GM19463 (cell line): Measurements from ENCODE around the gene FAM174C.
"Not testable (repeated sequence)": the region's sequence is repeated elsewhere in the genome, so short reads cannot be mapped to it uniquely, and the experiment has no call there.

ENCODE experiments used
- ATAC-seq: cut with Tn5 transposase; IDR thresholded peaks from one replicate; pipeline ENCODE4 v1.9.1; 2021; ENCODE audit warnings: mild to moderate bottlenecking, moderate library complexity; ENCODE audit not compliant: unreplicated experiment

FAM174C gene

DNA sequence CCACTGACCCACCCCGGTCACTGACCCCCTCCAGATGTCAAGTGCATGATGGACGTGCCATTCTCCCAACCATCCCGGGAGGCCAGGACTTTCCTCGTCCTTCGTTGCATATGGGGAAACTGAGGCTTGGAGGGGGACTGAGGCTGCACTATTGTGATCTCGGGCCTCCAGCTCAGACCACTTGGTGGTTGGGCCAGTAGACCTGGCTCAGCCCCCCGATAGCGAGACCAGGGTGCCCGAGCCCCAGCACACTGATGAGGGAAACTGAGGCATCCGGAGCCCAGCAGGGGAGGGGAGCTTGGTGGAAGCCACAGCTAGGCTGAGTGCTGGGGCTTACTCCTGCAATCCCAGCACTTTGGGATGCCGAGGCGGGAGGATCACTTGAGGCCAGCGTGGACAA, 20.7 kb downstream of the FAM174C start:
- no peak for ATAC-seq

DNA sequence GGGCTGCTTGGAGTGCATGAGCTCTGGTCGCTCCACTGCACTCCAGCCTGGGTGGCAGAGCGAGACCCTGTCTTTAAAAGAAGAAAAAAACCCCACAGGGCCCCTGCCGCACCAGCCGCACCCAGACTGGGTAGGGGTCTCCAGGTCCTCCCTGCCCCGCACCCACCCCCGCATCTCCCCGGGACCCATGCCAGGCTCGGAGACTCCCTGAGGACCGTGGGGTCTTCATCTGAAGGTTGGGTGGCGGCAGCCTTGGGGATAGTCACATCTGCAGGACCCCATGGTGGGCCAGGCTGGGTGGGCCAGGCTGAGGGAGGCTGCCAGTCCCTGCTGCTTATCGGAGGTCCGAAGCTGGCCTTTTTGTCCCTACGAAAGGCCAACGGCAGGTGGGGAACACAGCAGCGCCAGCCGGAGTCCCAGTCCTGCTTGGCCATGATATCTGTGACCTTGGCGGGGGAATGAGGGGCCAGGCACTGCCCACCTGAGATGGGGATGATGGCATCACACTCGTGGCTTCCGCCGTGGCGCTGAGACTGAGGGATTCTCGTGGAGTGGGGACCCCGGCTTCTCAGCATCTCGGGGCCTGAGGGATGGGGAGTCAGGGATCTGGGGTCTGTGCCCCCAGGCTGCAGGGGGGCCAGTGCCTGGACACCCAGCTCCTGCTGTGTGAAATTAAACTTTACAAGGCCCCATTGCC, 21.4 kb downstream of the FAM174C start:
- no peak for ATAC-seq

DNA sequence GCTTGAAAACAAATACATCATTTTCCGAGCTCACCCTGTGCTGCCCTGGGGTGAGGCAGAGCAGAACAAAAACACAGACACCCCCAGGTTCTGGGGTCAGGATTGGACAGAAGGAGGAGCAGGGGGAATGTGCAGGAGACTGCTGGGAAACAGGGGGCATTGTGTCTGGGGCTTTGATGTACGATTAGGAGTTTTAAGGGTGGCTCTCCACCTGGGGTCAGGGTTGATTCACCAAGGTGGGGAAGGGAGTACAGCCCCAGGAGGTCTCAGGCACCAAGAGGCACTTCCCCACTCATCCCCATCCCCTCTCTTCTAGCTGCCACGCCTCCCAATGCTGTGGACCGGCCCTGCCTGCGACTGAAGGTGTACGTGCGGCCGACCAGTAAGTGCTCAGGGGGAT, 22.9 kb downstream of the FAM174C start:
- ATAC-seq: no peak

DNA sequence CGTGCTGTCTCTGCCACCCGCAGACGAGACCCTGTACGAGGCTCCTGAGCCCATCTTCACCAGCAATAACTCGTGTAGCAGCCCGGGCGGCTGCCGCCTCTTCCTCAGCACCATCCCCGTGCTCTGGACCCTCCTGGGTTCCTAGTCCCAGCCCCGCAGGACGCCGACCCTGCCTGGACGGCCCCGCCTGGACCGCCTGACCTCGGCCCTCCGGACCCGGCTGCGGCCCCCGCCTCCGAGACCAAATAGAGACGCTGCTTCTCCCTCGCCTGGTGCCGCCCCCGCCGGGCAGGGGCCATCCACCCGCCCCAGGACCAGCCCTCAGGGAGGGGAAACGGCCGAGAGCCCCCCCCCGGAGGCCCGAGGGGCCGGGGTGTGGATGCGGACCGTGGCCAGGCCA, 24.5 kb downstream of the FAM174C start:
- ATAC-seq: no peak

DNA sequence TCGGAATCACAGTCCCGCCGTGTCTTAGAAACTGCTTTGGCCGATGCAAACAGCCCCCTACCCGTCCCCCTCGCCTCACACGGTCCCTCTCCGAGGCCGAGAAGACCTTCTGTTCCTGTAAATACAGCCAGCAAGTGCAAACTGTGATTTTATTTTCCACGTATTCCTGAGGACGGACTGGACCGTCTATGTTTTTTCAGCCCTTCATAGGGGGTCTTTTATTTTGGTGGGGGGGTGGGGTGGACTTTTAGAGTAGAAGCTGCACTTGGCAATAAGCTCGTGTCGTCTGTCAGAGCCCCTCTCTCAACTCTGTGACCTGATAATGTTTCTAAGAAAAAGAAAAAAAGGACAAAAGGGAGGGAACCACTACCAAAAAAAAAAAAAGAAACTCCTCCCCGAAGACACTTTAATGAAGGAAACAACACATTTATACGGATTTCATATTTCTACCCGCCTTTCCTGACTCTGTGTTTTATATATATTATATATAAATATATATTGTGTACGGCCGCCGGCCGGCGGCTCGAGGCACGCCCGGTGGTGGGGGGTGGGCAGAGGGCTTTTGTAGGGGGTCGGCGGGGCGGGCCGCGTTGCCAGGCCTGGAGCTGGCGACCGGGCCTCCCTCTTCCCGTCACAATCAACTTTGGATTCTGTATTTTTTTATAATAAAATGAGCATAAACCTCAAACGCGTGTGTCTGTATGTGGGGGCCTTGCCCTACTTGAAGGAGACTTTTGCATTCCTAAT, 25.6 kb downstream of the FAM174C start:
- no peak for ATAC-seq

DNA sequence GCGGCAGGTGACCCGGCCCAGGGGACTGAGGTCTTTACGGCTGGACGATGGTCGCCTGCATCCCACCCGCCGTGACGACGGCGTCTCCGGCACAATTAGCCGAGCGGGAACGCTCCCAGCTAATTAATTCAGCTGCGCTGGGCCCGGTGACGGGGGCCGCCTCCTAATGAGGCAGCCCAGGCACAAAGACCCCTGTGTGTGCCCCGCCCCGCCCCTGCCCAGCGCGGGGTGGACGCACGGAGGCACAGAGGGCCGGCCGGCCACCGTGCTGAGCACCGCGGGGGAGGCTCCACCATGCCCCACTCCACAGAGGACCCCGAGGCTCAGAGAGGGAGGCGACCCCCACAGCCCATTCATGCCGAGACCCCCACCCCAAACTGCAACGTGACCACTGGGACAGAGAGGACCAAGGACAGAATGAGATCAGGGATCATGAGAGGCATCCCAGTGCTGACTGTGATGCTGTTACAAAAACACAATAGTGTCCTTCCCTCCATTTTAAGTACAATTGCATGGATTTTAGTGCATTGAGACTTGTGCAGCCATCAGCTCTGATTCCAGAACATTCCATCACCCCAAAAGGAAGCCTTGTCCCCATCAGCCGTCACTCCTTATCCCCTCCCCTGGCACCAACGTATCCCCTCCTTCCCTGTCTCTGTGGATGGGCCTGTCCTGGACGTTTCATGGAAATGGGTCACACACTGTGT, 27.4 kb downstream of the FAM174C start:
- ATAC-seq: no peak

DNA sequence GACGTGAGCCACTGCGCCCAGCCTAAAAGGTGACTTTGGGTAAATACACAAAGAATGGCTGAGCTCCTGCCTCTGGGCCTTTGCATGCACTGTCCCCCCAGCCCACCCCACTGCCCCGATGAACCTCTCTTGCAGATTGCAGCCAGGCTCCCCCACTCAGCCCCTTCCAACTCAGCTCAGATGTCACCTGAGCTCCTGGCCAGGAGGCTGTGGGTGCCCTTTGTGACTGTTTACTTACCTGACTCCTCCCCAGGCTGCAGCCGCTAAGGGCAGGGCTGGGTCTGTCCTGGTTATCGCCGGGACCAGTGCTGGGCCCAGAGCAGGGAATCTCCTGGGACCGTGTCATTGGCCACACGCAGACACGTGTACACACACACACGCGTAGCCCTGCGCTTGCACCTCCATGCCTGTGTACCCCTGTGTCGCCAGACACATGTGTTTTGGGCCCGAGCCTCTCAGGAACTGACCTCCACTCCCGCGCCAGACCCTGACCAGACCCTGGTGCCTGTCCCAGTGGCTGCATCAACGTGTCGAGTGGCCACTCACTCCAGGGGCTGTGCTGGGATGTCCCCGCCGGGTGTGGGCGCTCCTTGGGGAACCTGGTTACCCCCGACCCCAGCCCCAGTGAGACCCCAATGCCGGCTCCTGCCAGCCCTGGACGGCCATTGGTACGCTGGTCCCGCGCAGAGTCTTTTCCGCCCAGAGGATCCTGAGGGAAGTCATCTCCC, 29.0 kb downstream of the FAM174C start:
- no peak for ATAC-seq

DNA sequence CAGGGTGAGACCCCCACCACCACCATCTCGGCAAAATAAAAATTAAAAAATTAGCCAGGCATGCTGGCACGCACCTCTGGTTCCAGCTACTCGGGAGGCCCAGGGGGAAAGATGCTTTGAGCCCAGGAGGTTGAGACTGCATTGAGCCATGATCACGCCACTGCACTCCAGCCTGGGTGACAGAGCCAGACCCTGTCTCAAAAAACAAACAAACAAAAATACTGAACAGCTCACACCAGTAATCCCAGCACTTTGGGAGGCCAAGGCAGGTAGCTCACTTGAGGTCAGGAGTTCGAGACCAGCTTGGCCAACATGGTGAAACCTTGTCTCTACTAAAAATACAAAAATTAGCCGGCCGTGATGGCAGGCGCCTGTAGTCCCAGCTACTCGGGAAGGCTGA, 30.0 kb downstream of the FAM174C start:
- ATAC-seq: not testable (repeated sequence)

DNA sequence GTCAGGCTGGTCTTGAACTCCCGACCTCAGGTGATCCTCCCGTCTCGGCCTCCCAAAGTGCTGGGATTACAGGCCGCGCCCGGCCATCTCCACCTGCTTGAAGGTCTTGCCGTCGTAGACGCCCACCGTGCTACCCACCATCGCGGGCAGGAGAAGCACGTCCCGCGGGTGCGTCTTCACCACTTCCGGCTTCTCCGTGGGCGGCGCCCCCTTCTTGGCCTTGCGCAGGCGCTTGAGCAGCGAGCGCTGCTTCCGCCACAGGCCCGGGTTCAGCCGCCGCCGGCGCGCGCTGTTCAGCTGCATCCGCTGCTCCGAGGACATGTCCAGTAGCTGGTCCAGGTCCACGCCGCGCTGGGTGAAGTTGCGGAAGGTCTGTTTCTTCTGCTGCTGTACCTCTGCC, 32.0 kb downstream of the FAM174C start:
- no peak for ATAC-seq

DNA sequence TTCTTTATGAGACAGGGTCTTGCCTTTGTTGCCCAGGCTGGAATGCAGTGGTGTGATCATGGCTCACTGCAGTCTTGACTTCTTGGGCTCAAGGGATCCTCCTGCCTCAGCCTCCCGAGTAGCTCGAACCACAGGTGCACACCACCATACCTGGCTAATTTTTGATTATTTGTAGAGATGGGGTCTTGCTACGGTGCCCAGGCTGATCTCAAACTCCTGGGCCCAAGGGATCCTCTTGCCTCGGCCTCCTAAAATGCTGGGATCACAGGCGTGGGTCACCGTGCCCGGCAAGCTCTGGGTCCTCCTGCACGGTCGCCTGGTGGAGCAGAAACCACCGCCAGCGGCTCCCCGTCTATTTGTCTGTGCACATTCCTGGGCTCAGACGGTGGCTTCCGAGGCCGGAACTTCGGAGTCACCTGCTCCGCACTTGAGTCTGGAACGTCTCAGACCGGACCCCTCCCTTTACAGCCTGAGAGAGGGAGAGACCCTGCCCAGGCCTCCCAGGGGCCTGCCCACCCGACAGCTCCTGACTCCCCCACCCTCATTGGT, 32.5 kb downstream of the FAM174C start:
- ATAC-seq: no peak

DNA sequence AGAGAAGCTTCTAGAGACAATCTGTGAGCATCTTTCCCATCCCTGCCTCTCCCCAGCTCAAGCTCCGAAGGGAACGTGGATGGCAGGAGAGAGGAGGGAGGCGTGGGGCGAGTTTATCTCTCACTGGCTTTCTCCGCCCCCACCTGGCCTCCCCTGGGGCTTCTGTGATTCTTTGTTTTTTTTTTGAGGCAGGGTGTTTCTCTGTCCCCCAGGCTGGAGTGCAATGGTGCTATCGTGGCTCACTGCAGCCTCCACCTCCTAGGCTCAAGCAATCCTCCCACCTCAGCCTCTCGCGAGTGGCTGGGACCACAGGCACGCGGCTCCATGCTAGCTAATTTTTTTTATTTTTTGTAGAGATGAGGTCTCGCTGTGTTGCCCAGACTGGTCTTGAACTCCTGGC, 33.4 kb downstream of the FAM174C start:
- ATAC-seq: no peak

DNA sequence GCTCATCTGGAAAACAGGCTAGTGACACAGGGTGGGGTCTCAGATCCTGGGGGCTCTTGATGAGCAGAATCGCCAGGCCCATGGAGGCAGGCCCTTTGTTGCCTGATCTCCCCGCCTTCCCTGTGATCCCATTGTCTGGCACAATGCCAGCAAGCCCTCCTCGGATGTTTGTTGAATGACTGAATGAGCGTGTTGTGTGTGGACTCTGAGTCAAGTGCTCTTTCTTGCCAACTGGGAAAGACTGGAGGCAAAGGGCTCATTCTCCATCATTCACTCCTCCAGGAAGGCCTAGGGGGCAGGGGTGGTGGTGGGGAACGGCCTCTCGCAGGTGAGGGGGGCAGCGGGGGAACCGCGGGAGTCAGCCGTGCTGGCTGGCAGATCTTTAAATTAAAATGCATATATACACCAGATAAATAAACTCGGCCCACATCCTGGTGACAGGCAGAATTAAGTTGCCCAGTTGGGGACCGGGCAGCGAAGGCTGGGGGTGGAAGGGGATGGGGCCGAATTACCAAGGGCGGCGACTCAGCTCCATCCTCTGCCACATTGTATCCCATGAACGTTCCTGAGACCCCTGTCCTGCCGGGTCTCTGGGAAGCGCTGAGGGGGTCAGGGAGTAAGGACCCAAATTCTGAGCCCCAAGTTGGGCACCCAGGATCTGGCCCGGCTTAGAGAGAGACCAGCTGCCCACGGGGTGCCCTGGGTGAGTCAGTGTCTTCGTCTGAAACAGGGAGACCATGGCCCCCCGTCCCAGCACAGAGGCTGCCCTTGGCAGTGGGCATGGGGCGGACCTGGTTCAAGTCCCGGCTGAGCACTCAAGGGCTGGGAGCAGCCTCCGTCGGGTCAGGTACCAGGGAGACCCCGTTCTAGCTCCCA, 34.9 kb downstream of the FAM174C start:
- no peak for ATAC-seq

DNA sequence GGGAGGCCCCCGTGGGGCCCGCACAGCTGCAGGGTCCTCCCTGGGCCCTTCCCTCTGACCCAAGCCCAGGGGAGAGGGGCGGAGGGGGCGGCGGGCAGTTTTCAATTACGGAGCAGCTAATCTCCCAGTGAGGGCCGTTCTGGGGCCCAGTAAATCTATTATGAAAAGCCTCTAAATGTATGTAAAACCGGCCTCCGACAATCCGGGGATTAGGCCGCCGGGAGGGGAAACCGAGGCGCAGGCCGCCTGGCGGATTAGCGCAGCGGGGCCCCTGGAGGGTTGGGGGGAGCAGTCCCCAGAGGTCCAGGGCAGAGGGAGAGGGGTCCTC, 35.5 kb downstream of the FAM174C start:
- no peak for ATAC-seq

DNA sequence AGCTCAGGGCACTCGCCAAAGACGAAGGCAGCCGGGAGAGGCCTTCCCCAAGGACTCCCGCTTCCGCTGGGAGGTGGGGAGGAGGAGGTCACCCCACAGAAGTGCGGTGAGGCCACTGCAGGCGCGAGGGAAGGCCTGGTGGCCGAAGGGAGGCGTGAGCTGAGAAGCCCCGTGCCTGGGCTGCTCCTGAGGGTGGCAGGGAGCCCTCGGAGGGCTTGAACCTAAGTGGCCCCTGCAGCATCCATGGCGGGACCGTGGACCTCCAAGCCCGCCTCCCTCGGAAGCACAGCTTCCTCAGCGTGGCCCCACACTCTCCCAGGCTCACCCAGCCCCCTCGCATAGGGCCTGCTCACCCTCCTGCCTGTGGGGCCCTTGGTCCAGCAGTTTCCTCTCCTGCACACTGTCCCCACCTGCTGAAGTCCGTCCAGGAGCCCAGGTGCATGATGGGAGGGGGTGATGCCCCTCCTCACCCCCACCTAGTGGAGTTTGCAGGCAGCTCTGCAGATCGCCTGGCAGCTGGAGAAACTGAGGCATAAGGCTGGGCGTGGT, 36.3 kb downstream of the FAM174C start:
- ATAC-seq: no peak

DNA sequence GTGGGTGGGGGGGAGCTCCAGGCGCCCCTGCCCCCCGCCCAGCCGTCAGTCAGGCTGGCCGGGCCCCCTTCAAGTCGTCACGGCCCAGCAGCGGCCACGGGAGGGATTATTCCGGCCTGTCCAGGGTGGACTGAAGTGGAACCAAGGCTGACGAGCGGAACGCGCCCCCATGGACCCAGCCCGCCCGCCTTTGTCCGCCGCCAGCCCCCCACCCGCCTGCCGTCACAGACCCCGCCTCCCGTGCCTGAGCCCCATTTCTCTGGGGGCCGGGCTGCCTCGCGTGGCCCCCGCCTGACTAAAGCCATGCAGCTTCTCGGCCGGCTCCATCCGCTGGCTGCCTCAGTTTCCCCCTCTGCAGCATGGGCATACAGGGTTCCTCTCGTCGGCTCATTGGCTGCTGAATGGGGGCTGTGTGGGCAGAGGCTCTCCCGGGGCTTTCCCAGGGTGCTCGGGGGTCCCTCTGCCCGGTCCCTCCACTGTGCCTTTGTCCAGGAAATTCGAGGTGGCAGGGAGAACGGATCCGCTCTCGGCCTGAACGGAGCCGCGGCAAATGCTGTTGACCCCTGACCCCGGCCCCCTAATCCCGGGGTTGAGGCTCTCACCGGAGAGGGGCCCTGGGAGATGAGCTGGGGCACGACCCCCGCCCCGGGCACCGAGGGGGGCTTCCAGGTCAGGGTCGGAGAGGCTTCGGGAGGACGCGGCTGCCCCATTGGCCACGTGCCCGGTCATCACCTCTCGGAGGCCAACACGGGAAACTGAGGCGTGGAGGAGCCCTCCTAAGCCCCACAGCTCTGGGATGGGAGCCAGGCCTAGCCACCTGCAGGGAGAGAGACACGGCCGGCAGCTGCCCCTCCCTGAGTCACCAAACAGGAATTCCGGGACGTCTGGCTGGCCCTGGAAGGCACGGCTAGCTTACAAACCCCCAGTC, 37.7 kb downstream of the FAM174C start:
- no peak for ATAC-seq

DNA sequence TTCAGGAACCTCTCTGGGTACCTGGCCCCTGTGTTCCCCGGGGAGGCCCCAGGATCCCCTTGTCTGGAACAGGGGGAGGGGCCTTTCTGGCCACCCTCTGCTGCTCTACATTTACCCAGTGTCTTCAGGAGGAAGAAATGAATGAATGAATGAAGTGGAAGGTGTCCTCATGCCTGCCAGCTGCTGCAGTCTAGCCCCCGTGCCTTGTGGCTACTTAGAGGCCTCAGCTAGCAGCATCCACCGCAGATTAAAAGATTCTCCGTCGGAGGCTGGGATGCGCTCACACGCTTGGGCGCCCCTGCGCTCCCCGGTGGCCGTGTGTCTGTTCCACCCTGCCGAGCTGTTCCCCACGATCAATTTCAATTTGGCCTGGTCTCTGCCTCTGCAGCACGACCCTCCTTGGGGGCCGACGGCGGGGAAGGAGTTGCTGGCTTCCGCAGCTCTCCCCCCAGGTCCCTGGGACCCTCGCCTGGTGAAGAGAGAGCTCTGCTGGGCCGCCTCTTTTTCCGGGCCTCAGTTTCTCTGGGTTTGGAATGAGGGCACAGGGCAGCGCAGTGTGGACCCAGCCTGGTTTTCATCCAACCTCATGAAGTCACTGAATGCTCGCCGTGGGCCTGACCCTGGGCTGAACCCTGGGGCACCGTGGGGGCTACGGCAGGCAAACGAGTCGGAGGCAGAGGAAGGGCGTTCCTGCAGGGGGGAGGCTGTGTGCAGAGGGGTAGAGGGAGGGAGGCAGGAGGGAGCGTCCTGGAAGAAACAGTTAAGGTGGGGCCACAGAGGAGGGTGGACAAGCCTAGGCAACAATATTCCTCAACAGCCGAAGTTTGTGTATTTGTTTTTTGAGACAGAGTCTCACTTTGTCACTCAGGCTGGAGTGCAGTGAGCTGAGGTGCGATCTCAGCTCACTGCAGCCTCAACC, 38.6 kb downstream of the FAM174C start:
- no peak for ATAC-seq

DNA sequence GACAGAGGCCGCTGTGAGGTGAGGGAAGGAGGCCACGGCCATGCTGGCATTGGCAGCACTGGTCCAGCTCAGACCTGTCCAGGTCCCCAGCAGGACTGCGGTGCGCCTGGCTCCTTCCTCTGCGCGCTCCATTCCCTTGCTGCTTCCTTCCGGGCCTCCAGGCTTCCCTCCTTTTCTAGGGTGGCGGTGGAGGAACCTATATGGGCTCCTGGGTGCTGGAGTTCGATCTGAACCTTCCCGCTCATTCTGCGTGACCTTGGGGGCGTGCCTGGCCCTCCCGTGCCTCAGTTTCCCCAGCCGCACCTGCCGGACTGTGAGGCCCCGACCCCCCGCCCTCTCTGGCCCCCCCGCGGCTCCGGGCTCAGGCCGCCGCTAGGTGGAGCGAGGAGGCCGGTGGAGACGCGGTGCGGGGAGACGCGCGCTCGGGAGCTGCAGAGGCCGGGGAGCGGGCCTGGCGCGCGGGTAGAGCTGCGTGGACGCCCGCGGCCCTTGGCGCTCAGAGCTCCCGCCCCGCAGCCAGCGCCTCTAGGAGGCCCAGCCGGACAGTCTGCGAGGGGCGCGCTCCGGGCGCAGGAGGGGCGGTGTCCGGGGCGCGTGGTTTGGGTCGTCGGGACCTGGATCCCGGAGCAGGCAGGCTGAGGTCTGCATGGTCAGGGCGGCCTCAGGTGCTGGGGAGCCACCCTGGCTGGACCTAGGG, 40.3 kb downstream of the FAM174C start:
- no peak for ATAC-seq
